ENCODE measurements around the gene TRRAP.

The TRRAP gene

DNA sequence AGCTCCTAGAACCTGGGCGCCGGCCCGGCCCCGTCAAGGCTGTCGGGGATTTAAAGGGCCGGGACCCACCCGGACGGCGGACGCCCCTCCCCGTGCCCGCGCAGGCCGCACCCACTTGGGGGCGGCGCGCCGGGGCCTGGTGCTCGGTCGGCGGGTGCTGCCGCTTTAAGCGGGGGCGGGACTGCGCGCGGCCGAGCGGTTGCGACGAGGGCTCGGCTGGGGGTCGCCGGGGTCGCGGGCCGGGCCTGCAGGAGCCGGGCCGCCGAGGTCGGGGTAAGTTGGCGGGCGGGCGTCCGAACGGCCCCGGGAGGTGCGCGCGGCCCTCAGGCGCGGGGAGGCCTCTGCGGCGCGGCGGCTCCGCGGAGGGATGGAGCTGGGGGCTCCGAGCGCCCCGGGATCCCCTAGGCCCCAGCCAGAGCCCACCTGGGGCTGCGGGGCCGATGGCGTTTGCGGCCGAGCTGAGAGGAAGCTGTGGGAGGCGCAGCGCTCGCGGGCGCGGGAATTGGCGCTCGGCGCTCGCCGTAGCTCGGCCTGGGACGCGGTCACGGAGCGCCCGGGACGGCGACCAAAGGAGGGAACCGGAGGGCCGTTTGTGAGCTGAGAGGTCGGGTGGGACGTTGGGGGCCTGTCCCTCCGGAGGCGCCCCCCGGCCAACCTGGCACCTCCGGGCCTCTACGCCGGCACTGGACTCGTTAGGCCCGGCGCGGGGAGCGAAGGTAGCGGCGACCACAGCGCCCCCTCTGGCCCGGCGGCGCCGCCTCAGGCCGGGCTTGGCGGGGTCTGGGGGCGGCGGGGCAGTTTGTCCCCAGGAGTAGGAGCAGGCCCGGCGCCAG lies at the start of gene TRRAP:
TSS of gene TRRAP (plus strand) at position 168 of the 833 bp plus-strand sequence. CDS start 2,619 bp downstream, outside the sequence.
- TF ChIP-seq, protein P1, sequence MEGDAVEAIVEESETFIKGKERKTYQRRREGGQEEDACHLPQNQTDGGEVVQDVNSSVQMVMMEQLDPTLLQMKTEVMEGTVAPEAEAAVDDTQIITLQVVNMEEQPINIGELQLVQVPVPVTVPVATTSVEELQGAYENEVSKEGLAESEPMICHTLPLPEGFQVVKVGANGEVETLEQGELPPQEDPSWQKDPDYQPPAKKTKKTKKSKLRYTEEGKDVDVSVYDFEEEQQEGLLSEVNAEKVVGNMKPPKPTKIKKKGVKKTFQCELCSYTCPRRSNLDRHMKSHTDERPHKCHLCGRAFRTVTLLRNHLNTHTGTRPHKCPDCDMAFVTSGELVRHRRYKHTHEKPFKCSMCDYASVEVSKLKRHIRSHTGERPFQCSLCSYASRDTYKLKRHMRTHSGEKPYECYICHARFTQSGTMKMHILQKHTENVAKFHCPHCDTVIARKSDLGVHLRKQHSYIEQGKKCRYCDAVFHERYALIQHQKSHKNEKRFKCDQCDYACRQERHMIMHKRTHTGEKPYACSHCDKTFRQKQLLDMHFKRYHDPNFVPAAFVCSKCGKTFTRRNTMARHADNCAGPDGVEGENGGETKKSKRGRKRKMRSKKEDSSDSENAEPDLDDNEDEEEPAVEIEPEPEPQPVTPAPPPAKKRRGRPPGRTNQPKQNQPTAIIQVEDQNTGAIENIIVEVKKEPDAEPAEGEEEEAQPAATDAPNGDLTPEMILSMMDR (IDR thresholded peaks at IDR 0.05; ENCODE audit: unreplicated experiment in 3 of 3): peak; percentile 90 to 99 (median 94)
- H3K9me3 Mint-ChIP-seq: no peaks in the 10 kb centered on the region
- H3K27ac Mint-ChIP-seq: peak within 1 kb of the TSS; percentile 80 to 95 (median 93)
- H3K36me3 Mint-ChIP-seq (ENCODE audit: low read depth): peaks cover 21% of the 10 kb centered on the region
- peaks cover 4% of the 10 kb centered on the region for H3K4me1 Mint-ChIP-seq
- peak within 1 kb of the TSS; percentile 94 to 95 (median 95) for H3K4me3 Mint-ChIP-seq
- peaks cover 9% of the 10 kb centered on the region for H3K27me3 Mint-ChIP-seq (ENCODE audit: low read depth)

DNA sequence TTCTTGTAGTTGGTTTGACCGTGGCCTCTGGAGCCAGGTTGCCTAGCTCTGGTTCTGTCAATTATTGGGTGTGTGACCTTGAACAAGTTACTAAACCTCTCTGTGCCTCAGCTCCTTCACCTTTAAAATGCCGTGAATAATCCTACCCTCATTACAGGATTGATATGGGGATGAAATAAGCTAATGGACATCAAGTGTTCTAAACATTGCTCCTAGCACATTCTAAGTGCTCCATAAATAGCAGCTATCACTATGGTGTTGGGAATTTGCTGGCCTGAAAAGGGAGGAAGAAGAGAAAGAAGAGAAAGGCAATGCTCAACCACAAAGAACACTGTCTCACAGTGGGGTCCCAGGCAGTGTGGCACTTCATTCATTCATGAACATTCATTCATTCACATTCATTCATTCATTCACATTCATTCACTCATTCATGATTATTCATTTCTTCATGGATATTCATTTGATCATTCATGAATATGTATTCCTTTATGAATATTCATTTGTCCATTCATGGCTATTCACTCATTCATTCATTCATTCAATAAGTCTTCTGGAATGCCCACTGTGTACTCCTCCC lies 47.3 kb upstream of the TRRAP start:
- Mint-ChIP-seq H3K36me3 (ENCODE audit: low read depth) (no peaks in the 10 kb centered on the region), H3K27me3 (ENCODE audit: low read depth) (peaks cover 18% of the 10 kb centered on the region), H3K27ac (no peak overlapping the region), H3K9me3 (no peaks in the 10 kb centered on the region), H3K4me3 (no peak overlapping the region), H3K4me1 (no peaks in the 10 kb centered on the region)
- TF ChIP-seq, protein P1 (IDR thresholded peaks at IDR 0.05; ENCODE audit: unreplicated experiment in 3 of 3): no peak

DNA sequence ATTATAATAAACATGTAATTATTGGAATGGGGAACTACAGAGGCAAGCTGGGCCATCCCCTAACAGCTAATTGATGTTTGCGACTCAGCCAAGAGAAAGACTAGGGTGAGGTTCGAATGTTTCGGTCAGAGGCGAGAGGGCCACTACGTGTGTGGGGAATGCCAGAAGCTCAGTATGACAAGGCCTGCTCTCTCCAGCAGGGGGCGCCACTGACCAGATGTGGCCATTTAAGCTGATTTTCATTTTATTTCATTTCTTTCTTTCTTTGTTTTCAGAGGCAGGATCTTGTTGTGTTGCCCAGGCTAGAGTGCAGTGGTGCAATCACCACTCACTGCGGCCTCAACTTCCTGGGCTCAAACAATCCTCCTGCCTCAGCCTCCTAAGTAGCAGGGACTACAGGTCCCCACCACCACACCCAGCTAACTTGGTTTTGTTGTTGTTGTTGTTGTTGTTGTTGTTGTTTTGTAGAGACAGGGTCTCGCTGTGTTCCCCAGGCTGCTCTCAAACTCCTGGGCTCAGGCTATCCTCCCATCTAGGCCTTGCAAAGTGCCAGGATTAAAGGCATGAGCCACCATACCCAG lies 46.6 kb upstream of the TRRAP start:
- TF ChIP-seq, protein P1 (IDR thresholded peaks at IDR 0.05; ENCODE audit: unreplicated experiment in 3 of 3): peak; percentile 27 to 38 (median 34)
- H3K4me3 Mint-ChIP-seq: no peak overlapping the region
- H3K9me3 Mint-ChIP-seq: no peaks in the 10 kb centered on the region
- H3K4me1 Mint-ChIP-seq: no peaks in the 10 kb centered on the region
- H3K36me3 Mint-ChIP-seq (ENCODE audit: low read depth): no peaks in the 10 kb centered on the region
- H3K27ac Mint-ChIP-seq: no peak overlapping the region
- H3K27me3 Mint-ChIP-seq (ENCODE audit: low read depth): peaks cover 18% of the 10 kb centered on the region

GRCh38 chr7:98833022-98833421 lies 45.3 kb upstream of the TRRAP start:
- Mint-ChIP-seq H3K4me3 (no peak overlapping the region), H3K27ac (no peak overlapping the region), H3K27me3 (ENCODE audit: low read depth) (peaks cover 22% of the 10 kb centered on the region), H3K36me3 (ENCODE audit: low read depth) (no peaks in the 10 kb centered on the region), H3K9me3 (no peaks in the 10 kb centered on the region), H3K4me1 (peaks cover 8% of the 10 kb centered on the region)
- TF ChIP-seq, protein P1 (IDR thresholded peaks at IDR 0.05; ENCODE audit: unreplicated experiment in 3 of 3): no peak

DNA sequence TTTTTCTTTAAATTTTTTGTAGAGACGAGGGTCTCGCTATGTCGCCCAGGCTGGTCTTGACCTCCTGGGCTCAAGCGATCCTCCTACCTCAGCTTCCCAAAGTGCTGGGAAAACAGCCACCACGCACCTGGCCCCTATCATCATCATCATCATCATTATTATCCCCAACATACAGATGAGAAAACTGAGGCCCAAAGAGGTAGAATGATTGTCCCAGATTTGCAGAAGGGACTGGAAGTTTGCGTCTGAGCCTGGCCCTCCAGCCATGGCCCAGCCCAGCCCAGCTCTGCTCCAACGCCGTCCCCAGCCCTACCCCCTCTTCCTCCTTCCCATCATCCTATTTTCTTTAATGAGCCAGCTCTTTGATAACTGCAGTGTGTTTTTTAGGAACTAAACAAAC lies 43.4 kb upstream of the TRRAP start:
- Mint-ChIP-seq H3K36me3 (ENCODE audit: low read depth) (no peaks in the 10 kb centered on the region), H3K27ac (no peak overlapping the region), H3K27me3 (ENCODE audit: low read depth) (peaks cover 25% of the 10 kb centered on the region), H3K4me1 (peaks cover 8% of the 10 kb centered on the region), H3K4me3 (no peak overlapping the region), H3K9me3 (no peaks in the 10 kb centered on the region)
- TF ChIP-seq, protein P1 (IDR thresholded peaks at IDR 0.05; ENCODE audit: unreplicated experiment in 3 of 3): no peak

All from nephron (organoid).